Stimulated activated CD4-positive, alpha-beta T cell treated with anti-CD3 and anti-CD28 coated beads, TNF-alpha, amount 100 ng/mL, for 24 hours (primary cell): Measurements from ENCODE around the gene SIK2.
"Not testable (repeated sequence)": the region's sequence is repeated elsewhere in the genome, so short reads cannot be mapped to it uniquely, and the experiment has no call there.

Source experiments
- DNase-seq, 3 experiments: peaks; one replicate each; pipeline ENCODE4 v3.0.0-alpha.2; 2020; ENCODE audit warnings: low read depth in 3 of 3

Gene SIK2

GRCh38 chr11:111698852-111699559 is 96.8 kb downstream of the SIK2 start:
- DNase-seq = no peak

GRCh38 chr11:111699579-111700156 is 97.4 kb downstream of the SIK2 start:
- DNase-seq = no peak

- DNase-seq = no peak
Measured at GRCh38 chr11:111700162-111700561, 97.9 kb downstream of the SIK2 start.

GRCh38 chr11:111702623-111703022 is 100.4 kb downstream of the SIK2 start:
- no peak for DNase-seq

- DNase-seq = no peak
Measured at GRCh38 chr11:111703576-111703975, 101.3 kb downstream of the SIK2 start.

- no peak for DNase-seq
Measured at GRCh38 chr11:111707039-111707690, 104.9 kb downstream of the SIK2 start.

- no peak for DNase-seq
Measured at GRCh38 chr11:111707691-111708067, 105.4 kb downstream of the SIK2 start.

- DNase-seq = no peak
Measured at GRCh38 chr11:111714522-111714921, 112.3 kb downstream of the SIK2 start.

GRCh38 chr11:111715142-111715816 is 113.0 kb downstream of the SIK2 start:
- no peak for DNase-seq

GRCh38 chr11:111717660-111718059 is 115.4 kb downstream of the SIK2 start:
- not testable (repeated sequence) for DNase-seq

- DNase-seq = no peak
Measured at GRCh38 chr11:111718436-111718835, 116.2 kb downstream of the SIK2 start.

- no peak for DNase-seq
Measured at GRCh38 chr11:111718859-111719258, 116.6 kb downstream of the SIK2 start.

- no peak for DNase-seq
Measured at GRCh38 chr11:111719379-111719778, 117.1 kb downstream of the SIK2 start.

GRCh38 chr11:111720801-111721494 is 118.7 kb downstream of the SIK2 start:
- no peak for DNase-seq

- no peak for DNase-seq
Measured at GRCh38 chr11:111722501-111722900, 120.3 kb downstream of the SIK2 start.

GRCh38 chr11:111723595-111723994 is 121.3 kb downstream of the SIK2 start:
- DNase-seq = no peak

- DNase-seq = no peak
Measured at GRCh38 chr11:111724615-111725129, 122.4 kb downstream of the SIK2 start.

- no peak for DNase-seq
Measured at GRCh38 chr11:111725621-111726020, 123.4 kb downstream of the SIK2 start.

- no peak for DNase-seq
Measured at GRCh38 chr11:111726301-111726713, 124.1 kb downstream of the SIK2 start.

GRCh38 chr11:111727431-111727830 is 125.2 kb downstream of the SIK2 start:
- no peak for DNase-seq

- no peak for DNase-seq
Measured at GRCh38 chr11:111729071-111729830, 127.0 kb downstream of the SIK2 start.
